ENCODE results near the gene OSBPL10.
A peak's percentile ranks its signal among the peaks of the same experiment; 100 is the strongest.

OSBPL10 gene

GRCh38 chr3:31775383-31775782 lies 205.7 kb downstream of the OSBPL10 start:
- no peak overlapping the region for H3K27ac ChIP-seq
- no peaks in the 10 kb centered on the region for H3K27me3 ChIP-seq
- DNase-seq = no peak
- H3K36me3 ChIP-seq = no peaks in the 10 kb centered on the region
- intact Hi-C loops (cut with DNase I; ENCODE audit: low total_unique reads) = no loop called here
- H3K4me3 ChIP-seq = no peak overlapping the region
- H3K9me3 ChIP-seq = peaks cover 0 to 14% (median 6%) of the 10 kb centered on the region in 3 donors
- TF ChIP-seq, protein P1, sequence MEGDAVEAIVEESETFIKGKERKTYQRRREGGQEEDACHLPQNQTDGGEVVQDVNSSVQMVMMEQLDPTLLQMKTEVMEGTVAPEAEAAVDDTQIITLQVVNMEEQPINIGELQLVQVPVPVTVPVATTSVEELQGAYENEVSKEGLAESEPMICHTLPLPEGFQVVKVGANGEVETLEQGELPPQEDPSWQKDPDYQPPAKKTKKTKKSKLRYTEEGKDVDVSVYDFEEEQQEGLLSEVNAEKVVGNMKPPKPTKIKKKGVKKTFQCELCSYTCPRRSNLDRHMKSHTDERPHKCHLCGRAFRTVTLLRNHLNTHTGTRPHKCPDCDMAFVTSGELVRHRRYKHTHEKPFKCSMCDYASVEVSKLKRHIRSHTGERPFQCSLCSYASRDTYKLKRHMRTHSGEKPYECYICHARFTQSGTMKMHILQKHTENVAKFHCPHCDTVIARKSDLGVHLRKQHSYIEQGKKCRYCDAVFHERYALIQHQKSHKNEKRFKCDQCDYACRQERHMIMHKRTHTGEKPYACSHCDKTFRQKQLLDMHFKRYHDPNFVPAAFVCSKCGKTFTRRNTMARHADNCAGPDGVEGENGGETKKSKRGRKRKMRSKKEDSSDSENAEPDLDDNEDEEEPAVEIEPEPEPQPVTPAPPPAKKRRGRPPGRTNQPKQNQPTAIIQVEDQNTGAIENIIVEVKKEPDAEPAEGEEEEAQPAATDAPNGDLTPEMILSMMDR (IDR thresholded peaks at IDR 0.05) = no peak
- no peaks in the 10 kb centered on the region for H3K4me1 ChIP-seq

DNA sequence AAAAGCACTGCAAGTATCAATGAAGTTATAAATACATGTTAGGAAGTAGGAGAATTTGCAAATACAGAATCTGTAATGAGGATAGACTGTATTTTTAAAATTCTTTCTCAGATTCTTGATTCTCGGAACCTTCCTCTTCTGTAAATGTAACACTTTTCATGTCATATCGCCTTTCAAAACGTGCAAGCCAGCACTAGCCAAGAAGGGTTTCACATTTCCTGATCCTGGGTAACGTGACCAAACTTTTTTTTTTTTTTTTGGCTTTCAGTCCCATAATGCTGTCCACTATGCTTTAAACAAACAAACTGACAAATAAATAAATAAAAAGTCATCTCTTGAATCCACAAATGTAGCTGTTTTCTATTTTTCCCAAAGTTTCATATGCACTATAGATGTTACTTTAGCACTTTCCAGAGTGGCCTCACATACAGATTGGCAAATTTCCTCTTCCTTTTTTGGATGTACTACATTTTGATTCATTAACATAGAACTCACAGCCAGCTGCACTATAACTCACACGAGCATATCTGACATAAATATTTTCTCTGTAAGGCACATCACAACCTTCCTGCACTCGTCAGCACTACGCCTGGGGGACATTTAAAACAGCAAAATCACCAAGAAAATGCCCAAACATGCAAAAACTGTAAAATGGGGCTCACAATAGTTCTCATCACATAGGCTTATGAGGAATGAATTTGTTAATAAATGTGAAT lies 208.1 kb downstream of the OSBPL10 start:
- H3K4me3 ChIP-seq = no peak overlapping the region
- DNase-seq = no peak
- peaks cover 0 to 4% (median 0%) of the 10 kb centered on the region in 4 donors for H3K4me1 ChIP-seq
- no peaks in the 10 kb centered on the region for H3K27me3 ChIP-seq
- H3K27ac ChIP-seq = no peak overlapping the region
- TF ChIP-seq, protein P1 (IDR thresholded peaks at IDR 0.05) = no peak
- no peaks in the 10 kb centered on the region for H3K9me3 ChIP-seq
- intact Hi-C loops (cut with DNase I; ENCODE audit: low total_unique reads) = no loop called here
- no peaks in the 10 kb centered on the region for H3K36me3 ChIP-seq

DNA sequence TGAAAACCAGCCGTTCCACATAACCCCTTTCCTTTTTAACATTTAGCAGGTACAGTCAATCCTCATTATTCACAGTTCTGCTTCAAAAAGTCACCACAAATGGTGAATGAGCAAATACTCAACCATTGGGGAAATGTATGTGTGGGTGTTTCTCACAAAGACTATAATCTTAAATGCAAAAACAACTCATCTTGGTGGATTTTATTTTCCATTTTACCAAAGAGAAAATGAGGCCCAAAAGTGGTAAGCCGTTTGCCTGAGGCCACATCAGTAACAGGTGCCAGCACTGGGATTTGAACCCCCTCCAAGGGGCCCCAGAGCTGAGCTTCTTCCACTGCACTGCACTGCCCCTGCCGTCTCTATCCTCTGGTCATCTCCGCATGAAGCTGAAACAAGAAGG lies 208.8 kb downstream of the OSBPL10 start:
- Histone ChIP-seq H3K27me3 (no peaks in the 10 kb centered on the region), H3K36me3 (no peaks in the 10 kb centered on the region), H3K4me3 (no peak overlapping the region), H3K27ac (no peak overlapping the region), H3K9me3 (no peaks in the 10 kb centered on the region), H3K4me1 (peaks cover 0 to 4% (median 0%) of the 10 kb centered on the region in 4 donors)
- DNase-seq = no peak
- intact Hi-C loops (cut with DNase I; ENCODE audit: low total_unique reads) = no loop called here
- TF ChIP-seq, protein P1 (IDR thresholded peaks at IDR 0.05) = no peak

- H3K27ac ChIP-seq = no peak overlapping the region
- no peaks in the 10 kb centered on the region for H3K36me3 ChIP-seq
- intact Hi-C loops (cut with DNase I; ENCODE audit: low total_unique reads) = no loop called here
- H3K4me1 ChIP-seq = peaks cover 0 to 4% (median 0%) of the 10 kb centered on the region in 4 donors
- DNase-seq = no peak
- H3K4me3 ChIP-seq = no peak overlapping the region
- TF ChIP-seq, protein P1 (IDR thresholded peaks at IDR 0.05) = no peak
- H3K9me3 ChIP-seq = no peaks in the 10 kb centered on the region
- H3K27me3 ChIP-seq = no peaks in the 10 kb centered on the region
These were observed 210.2 kb downstream of the OSBPL10 start for GRCh38 chr3:31770822-31771326.

GRCh38 chr3:31768479-31769125 lies 212.5 kb downstream of the OSBPL10 start:
- DNase-seq = peak in 1 of 2 donors; percentile 59
- Histone ChIP-seq H3K4me1 (peaks cover 0 to 4% (median 0%) of the 10 kb centered on the region in 4 donors), H3K36me3 (no peaks in the 10 kb centered on the region), H3K4me3 (no peak overlapping the region), H3K27me3 (no peaks in the 10 kb centered on the region), H3K9me3 (no peaks in the 10 kb centered on the region), H3K27ac (no peak overlapping the region)
- TF ChIP-seq, protein P1 (IDR thresholded peaks at IDR 0.05) = peak; percentile 62 to 65
- intact Hi-C loops (cut with DNase I; ENCODE audit: low total_unique reads) = no loop called here

Data from tibial artery (tissue), 4 donors.